Kidney glomerular epithelial cell (primary cell): Measurements from ENCODE around the gene S100A4.
"Not testable (repeated sequence)": the region's sequence is repeated elsewhere in the genome, so short reads cannot be mapped to it uniquely, and the experiment has no call there.

Experiments used
- DNase-seq: peaks from one replicate; lab custom pipeline; 2025; lab: John Stamatoyannopoulos, UW

Gene S100A4

DNA sequence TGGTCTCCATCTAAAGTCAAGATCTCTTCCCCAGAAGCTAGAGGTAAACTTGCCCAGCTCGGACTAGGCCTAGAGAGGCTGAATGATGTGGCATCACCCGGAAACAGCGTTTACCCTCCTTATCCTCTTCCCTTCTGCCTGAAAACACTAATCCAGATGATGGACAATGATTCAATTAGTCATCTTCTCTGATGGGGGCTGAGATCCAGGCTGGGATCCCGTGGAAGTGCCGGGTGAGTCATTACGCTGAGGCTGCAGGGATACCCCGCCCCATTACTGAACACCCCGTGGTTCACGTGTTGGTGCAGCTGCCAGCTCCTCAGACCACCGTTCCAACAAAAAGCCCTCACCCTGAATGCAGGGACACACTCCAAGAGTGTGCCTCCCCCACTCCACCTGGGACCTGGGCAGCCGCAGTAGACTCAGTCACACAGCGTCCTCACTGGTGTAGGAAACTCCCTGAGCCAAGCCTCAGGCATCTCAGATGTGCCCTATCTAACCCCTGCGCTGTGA lies 11.9 kb downstream of the S100A4 start:
- DNase-seq, result peak; percentile 83

DNA sequence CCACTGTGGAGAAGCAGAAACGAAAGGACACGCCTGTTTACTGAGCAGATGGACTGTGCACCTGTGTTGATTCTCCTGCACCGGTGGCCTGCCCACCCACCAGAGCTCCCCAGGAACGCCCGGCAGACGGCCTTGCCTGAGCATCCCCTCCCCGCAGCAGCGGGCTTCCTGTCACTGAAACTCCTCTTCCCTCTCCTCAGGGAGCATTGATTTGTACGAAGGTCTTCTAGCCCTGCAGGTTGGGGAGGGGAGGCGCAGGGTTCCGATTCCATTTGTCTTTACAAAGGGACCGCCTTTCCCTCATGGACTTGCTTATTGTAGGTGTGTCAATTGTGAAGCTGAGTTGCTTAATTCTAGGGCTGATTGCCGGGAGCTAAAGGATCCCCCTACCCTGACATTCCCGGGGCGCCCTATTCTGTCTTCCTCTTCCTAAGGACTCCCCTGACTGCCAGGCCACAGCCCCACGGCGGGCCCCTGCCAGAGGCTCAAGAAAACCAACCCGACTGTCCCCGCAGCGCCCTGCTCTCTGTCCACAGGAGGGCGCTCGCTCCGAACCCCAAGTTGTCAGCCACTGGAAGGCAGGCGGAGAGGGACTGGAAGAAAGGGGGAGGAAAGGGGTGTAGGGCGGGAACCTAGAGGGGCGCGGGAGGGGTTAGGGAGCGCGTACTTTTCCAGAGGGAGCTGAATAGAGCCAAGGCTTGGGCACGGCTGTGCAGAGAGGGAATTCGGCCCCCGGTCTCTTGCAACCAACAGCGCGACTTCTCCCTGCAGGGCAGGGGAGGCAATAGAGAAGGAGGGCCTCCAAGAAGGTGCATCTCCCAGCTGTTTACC lies 12.6 kb downstream of the S100A4 start:
- peak; percentile 56 for DNase-seq

- DNase-seq, result no peak
These were observed 13.4 kb downstream of the S100A4 start for GRCh38 chr1:153532181-153532580.

DNA sequence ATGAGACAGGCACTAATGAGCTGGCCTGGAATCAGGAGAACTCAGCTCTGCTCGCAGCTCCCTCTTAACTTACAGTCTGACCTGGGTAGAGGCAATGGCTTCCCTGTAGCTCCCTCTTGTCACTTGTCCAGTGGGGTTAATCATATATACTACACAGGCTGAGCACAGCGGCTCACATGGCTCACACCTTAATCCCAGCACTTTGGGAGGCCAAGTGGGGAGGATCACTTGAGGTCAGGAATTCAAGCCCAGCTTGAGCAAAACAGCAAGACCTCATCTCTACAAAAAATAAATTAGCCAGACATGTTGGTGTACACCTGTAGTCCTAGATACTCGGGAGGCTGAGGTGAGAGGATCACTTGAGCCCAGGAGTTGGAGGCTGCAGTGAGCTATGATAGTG lies 14.0 kb downstream of the S100A4 start:
- no peak for DNase-seq

- DNase-seq, result no peak
These were observed 17.9 kb downstream of the S100A4 start for GRCh38 chr1:153527683-153528040.

DNA sequence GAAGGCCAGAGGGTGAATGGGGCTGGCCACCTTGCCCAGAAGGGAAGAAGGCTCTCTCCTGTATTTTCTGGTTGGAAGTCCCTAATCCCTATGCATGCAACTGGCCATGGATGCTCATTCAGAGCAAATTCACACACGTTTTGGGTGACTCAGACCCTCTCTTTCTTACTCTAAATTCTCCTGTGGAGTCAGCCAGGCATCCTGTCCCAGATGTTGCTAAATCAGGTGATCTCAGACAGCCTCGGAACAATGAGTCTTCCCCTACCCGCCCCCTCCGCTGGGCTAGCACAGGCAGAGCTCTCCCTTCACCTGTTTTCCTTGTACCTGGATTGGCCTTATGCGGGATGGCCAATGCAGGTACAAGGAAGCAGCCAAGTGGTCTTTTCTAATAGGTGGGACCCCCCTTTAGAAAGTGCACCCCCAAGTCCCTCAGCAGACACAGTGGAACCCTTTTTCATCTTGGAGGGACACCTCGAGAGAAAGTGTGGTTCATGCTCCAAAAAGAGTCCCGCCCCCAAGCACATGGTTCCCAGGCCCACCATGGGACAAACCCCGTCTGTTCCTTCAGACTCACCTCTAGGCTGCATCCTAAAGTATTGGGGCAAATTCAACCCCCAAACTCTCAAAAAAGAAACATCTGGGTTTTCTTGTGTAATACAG lies 18.5 kb downstream of the S100A4 start:
- DNase-seq, result no peak

GRCh38 chr1:153526132-153526543 lies 19.5 kb downstream of the S100A4 start:
- no peak for DNase-seq

- DNase-seq, result no peak
These were observed 20.4 kb downstream of the S100A4 start for GRCh38 chr1:153525088-153525728.

- not testable (repeated sequence) for DNase-seq
These were observed 23.1 kb downstream of the S100A4 start for GRCh38 chr1:153522353-153523048.

DNA sequence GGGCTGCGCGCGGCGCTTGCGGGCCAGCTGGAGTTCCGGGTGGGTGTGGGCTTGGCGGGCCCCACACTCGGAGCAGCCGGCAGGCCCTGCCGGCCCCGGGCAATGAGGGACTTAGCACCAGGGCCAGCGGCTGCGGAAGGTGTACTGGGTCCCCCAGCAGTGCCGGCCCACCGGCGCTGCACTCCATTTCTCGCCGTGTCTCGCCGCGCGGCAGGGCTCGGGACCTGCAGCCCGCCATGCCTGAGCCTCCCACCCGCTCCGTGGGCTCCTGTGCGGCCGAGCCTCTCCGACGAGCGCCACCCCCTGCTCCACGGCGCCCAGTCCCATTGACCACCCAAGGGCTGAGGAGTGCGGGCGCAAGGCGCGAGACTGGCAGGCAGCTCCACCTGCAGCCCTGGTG lies 23.8 kb downstream of the S100A4 start:
- not testable (repeated sequence) for DNase-seq

- DNase-seq, result no peak
These were observed 24.7 kb downstream of the S100A4 start for GRCh38 chr1:153520818-153521476.

- not testable (repeated sequence) for DNase-seq
These were observed 25.4 kb downstream of the S100A4 start for GRCh38 chr1:153520137-153520691.

DNA sequence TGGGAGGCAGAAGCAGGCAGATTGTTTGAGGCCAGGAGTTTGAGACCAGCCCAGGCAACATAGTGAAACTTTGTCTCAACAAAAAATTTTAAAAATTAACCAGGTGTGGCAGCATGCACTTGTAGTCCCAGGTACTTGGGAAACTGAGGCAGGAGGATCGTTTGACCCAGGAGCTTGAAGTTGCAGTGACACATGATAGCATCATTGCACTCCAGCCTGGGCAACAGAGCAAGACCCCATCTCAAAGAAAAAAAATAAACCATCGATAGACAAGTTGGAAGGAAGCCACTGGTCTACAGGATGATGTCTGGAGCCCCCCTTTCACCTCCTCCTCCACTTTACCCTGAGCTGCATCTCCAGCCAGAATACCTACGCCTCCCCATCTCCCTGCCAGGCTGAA lies 26.4 kb downstream of the S100A4 start:
- no peak for DNase-seq

DNA sequence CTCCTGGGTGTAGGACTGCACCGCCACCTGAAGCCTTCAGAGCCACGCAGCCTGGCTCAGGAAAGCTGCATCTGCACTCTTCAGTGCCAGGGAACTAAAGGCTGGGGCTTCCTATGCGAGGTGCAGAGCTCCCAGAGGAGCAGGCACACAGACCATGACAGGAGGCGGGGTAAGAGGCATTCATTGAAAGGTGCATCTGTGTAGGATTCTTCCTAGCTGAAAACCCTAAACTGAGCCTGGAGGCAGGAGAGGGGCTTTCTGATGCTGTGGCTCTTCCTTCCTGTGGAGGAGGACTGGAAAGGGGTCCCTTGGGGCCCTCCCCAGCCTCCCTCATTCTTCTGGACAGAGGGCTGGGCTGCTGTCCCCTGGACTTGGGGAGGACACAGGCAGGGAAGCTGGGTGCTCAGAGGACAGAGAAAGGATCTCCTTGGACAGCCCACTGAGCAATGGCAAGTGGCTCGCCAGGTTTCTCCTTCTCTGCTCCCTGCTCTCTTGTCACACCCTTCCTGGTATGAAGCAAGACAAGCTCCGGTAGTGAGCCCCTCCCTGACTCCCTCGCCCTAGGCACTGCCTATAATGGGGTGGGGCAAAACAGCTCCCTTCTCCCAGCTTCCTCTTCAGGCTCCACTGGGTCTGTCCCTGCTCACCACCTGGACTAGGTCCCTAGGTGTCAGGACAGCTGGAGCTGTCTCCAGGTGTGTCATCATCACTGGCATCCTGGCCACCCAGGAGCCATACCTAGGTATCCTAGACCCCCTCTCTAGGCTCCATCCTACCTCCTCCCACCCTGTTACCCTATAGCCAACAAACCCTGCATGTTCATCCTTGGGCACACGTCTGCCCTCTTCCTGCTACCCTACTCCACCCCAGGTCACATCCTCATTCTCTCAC lies 29.9 kb downstream of the S100A4 start:
- DNase-seq, result no peak

- DNase-seq, result no peak
These were observed 31.9 kb downstream of the S100A4 start for GRCh38 chr1:153513666-153514065.

GRCh38 chr1:153513023-153513422 lies 32.6 kb downstream of the S100A4 start:
- no peak for DNase-seq

DNA sequence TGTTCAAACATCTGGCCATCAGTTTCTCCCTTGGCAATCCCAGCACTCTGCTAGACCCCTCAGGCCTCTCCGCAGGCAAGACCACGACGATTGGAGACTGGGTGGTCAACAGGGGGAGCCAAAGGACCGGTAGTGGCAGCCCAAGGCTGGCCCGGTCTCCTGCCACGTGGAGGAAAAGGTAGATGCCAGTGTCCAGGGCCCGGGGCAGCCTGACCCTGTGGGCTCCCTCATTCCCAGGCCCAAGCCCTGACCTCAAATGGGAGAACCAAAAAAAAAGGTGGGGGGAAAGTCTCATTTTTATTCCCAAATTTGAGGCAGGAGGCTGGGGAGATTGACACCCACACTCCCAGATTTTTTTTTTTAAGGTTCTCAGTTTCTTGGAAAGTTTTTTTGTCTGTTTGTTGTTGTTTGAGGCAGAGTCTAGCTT lies 34.6 kb downstream of the S100A4 start:
- DNase-seq, result peak; percentile 74

DNA sequence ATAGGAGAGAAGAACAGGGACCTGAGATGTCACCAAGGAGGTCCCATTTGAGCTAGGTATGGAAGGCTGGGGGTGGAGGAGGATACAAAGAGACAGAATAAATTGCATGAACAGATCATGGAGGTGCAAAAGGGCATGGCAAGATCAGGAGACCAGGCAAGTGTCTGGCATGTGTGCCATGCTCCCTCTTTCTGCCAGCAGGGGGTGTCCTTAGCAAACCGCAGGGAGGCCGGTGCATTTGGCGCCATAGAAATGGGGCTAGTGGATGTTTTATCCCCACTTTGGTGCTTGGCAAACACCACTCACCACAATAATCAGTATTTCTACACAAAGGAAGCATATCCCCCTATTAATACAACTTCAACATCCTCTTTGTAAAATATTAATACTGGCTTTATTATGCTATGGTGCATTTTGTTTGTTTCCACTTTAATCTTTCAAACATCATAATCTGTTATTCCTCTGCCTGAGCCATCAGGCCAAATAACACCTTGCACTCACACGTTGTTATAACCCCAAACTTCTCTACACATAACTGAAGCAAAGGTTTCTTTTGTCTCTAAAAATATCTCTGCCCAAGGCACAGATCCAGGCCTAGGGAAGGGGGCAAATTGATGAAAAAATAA lies 35.8 kb downstream of the S100A4 start:
- peak; percentile 37 for DNase-seq

- no peak for DNase-seq
These were observed 36.6 kb downstream of the S100A4 start for GRCh38 chr1:153509036-153509435.
